ENCODE data around the gene MCM3. TPM values are rescaled to one million over a fixed set of nuclear protein-coding genes. Genes with fewer than 3 reads are reported as not detected.
A peak's percentile ranks its signal among the peaks of the same experiment; 100 is the strongest.

Gene MCM3
- total and polyA plus RNA-seq, 5 donors: 17.7 to 31.4 (median 23.1) TPM

DNA sequence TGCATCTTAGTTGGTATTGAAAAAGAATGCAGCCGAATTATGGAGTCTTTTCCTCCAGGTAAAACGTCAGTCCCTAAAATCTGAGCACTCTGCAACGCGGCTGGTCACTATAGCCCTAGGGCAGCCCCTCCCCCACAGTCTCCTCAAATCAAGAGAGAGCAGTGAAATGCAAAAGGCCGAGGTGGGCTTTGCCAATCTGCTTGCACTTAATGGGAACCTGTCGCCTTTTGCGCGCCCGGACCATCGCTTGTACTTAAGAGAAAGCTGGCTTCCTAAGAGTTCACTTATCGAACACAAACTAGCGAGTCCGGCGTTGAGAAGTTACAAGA lies 447 bp downstream of the MCM3 start:
- ATAC-seq (no peak), DNase-seq (peak; percentile 29 to 75 (median 67))
- peak overlapping the region; percentile 58 for H3K27ac ChIP-seq (ENCODE audit: low read length)
- intact Hi-C loops (cut with DNase I): loop anchor here in 1 of 4 donors (10.0 kb wide), 1 partner anchor 381 kb away; no protein-coding TSS in a partner anchor
- H3K27me3 ChIP-seq (ENCODE audit: control insufficient read depth, insufficient read depth): no peaks in the 10 kb centered on the region
- no peaks in the 10 kb centered on the region for H3K4me1 ChIP-seq (ENCODE audit: control insufficient read depth, insufficient read depth, low read length)
- peak overlapping the region; percentile 99 for H3K4me3 ChIP-seq (ENCODE audit: low read length)
- no peaks in the 10 kb centered on the region for H3K9me3 ChIP-seq (ENCODE audit: control insufficient read depth, low read length)
- WGBS: under 1% methylated on average over 14 of the region's 14 CpGs

DNA sequence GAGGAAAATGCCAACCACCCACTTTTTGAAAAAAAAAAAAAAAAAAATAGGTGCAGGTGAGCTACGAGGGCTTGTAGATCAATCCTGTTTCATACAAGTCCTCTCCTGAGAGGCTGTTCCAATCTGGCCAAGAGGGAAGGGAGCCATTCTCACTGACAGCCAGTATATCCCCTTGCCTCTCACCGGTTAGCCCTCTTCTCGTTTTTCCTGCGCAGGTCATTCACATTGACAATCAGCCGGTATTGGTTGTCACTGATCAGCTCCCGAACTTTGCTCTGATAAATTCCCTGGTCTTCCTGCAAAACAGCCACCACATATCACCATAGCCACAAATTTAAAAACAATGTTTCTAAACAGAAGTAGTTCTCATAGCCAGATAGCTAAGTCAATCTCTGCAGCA lies 1.4 kb downstream of the MCM3 start:
- ATAC-seq: no peak
- Histone ChIP-seq H3K27me3 (ENCODE audit: control insufficient read depth, insufficient read depth) (no peaks in the 10 kb centered on the region), H3K4me1 (ENCODE audit: control insufficient read depth, insufficient read depth, low read length) (no peaks in the 10 kb centered on the region), H3K4me3 (ENCODE audit: low read length) (no peak overlapping the region), H3K27ac (ENCODE audit: low read length) (no peak overlapping the region), H3K9me3 (ENCODE audit: control insufficient read depth, low read length) (no peaks in the 10 kb centered on the region)
- DNase-seq: no peak
- intact Hi-C loops (cut with DNase I): loop anchor here in 1 of 4 donors (10.0 kb wide), 1 partner anchor 382 kb away; no protein-coding TSS in a partner anchor
- WGBS: 56% methylated on average over 6 of the region's 6 CpGs

DNA sequence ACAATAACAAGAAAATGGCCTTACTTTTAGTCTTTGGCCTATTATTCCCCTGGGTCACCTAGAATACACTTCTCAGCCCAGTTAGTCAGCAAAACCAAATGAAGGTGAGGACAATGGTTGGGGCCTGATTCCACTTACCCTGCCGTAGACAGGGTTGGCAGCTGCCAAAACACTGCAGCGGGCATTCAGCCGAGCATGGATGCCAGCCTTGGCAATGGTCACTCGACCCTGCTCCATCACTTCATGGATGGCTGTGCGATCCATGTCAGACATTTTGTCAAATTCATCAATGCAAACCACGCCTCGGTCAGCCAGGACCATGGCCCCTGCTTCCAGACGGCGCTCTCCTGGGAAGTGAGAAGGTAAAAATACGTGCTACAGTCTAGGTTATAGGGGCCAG lies 8.4 kb downstream of the MCM3 start:
- Histone ChIP-seq H3K4me1 (ENCODE audit: control insufficient read depth, insufficient read depth, low read length) (no peaks in the 10 kb centered on the region), H3K27me3 (ENCODE audit: control insufficient read depth, insufficient read depth) (no peaks in the 10 kb centered on the region), H3K9me3 (ENCODE audit: control insufficient read depth, low read length) (no peaks in the 10 kb centered on the region), H3K4me3 (ENCODE audit: low read length) (no peak overlapping the region), H3K27ac (ENCODE audit: low read length) (no peak overlapping the region)
- DNase-seq (no peak), ATAC-seq (no peak)
- intact Hi-C loops (cut with DNase I): no loop called here
- WGBS: 95% methylated on average over 10 of the region's 10 CpGs

DNA sequence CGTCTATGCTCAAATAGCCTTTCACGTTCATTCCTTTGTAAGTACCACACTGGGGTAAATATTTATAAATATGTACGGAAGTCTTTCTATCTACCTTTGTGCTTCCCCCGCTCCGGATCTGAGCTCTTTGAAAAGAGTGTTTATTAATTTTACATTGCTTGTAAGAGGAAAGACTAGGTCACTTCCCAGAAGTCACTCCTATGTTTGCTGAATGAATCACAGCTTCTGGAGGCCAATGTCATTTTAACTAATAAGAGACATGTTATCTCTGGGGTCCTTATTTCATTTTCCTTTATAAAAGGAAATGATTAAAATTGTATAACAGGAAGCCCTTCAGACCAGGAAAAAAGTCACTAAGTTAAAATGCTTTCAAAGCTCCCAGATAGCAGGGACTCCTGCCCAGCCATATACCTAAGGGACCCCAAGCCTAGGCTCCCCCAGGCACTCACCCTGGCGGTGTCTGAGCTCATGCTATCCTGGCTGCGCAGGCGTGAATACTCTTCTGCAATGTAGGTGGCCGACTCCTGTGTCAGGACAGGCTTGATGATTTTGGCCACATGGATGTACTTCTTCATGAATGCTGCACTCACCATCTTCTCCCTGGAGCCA lies 12.6 kb downstream of the MCM3 start:
- WGBS: 75% methylated on average over 9 of the region's 9 CpGs
- intact Hi-C loops (cut with DNase I): no loop called here
- no peaks in the 10 kb centered on the region for H3K4me1 ChIP-seq (ENCODE audit: control insufficient read depth, insufficient read depth, low read length)
- no peaks in the 10 kb centered on the region for H3K27me3 ChIP-seq (ENCODE audit: control insufficient read depth, insufficient read depth)
- ATAC-seq (peak in 1 of 2 donors; percentile 62), DNase-seq (no peak)
- H3K4me3 ChIP-seq (ENCODE audit: low read length): no peak overlapping the region
- H3K9me3 ChIP-seq (ENCODE audit: control insufficient read depth, low read length): no peaks in the 10 kb centered on the region
- no peak overlapping the region for H3K27ac ChIP-seq (ENCODE audit: low read length)

DNA sequence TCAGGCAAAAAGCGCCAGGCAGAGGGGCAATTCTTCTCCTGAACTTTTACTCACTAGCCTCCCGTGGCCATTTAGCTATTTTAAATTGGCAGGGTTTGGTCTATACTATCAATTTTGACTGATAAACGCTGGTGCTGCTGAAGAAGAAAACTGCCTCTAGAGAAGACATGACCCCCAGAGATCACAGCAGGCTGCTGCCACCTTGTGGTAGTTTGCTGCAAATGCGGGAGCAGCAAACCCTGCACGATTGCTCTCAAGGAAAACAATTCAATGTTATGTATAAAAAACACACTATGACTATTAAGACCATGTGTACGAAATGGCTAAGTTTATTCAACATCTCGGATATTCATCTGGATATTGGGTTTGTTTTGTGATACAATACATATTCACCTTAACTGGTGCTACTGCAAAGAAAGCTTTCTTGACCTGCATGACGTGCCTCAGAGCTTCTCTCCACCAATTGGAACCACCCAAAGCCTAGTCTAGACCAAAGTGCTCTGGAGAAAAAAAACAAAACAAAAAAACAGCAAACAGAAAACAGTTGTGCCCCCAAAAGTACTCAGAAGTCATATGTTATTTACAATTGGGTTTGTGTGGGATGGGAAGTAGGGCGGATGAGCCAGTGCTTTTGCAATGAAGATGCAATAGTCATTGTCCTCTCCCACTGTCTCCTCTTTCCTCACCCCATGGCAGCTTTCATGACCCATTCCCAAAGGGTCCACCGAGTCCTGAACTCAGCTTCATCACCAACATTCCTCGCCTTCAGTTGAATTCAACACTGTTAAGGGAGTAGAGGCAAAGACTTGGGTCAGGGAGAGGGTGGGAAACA lies 20.6 kb downstream of the MCM3 start:
- Histone ChIP-seq H3K9me3 (ENCODE audit: control insufficient read depth, low read length) (no peaks in the 10 kb centered on the region), H3K4me1 (ENCODE audit: control insufficient read depth, insufficient read depth, low read length) (no peaks in the 10 kb centered on the region), H3K4me3 (ENCODE audit: low read length) (no peak overlapping the region), H3K27ac (ENCODE audit: low read length) (no peak overlapping the region), H3K27me3 (ENCODE audit: control insufficient read depth, insufficient read depth) (no peaks in the 10 kb centered on the region)
- peak; percentile 33 to 75 (median 72) for DNase-seq
- 47% methylated on average over 11 of the region's 11 CpGs for WGBS
- intact Hi-C loops (cut with DNase I): loop anchor here in 1 of 4 donors (10.0 kb wide), 1 partner anchor 159 kb away; no protein-coding TSS in a partner anchor
- ATAC-seq: peak; percentile 65 to 68

DNA sequence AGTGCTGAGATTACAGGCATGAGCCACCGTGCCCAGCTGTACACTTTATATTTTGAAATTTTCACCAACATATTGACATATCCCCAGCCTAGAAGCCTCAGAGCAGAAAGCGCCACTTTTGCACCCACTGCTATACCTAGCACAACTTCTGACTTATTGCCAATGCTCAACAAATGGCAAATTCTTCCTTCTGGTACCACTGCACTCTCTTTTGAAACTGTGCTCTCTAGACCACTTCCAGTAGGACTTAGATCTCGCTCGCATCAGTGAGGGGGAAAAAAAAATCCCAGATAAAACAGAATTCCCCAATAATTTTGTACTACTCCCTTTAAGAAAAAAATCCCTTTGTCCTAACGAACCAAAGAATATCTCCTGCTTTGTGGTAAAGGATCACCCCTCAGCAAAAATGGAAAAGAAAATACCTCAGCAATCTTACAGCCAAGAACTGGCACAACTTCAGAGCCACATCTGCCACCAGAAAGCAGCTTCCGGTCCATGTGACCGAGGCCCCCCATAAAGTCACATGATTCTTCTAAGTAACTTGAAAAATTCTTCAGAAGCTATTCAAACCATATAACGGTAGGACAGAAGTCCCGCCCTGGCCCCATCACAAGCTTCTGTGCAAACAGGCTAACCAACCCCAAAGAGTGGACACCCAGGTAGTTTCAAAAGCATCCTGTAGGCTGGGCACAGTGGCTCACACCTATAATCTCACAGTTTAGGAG lies 21.8 kb downstream of the MCM3 start:
- WGBS: 86% methylated on average over 9 of the region's 9 CpGs
- ATAC-seq (no peak), DNase-seq (no peak)
- Histone ChIP-seq H3K9me3 (ENCODE audit: control insufficient read depth, low read length) (no peaks in the 10 kb centered on the region), H3K4me1 (ENCODE audit: control insufficient read depth, insufficient read depth, low read length) (no peaks in the 10 kb centered on the region), H3K27ac (ENCODE audit: low read length) (no peak overlapping the region), H3K27me3 (ENCODE audit: control insufficient read depth, insufficient read depth) (no peaks in the 10 kb centered on the region), H3K4me3 (ENCODE audit: low read length) (no peak overlapping the region)
- intact Hi-C loops (cut with DNase I): loop anchor here in 1 of 4 donors (10.0 kb wide), 1 partner anchor 158 kb away; no protein-coding TSS in a partner anchor

DNA sequence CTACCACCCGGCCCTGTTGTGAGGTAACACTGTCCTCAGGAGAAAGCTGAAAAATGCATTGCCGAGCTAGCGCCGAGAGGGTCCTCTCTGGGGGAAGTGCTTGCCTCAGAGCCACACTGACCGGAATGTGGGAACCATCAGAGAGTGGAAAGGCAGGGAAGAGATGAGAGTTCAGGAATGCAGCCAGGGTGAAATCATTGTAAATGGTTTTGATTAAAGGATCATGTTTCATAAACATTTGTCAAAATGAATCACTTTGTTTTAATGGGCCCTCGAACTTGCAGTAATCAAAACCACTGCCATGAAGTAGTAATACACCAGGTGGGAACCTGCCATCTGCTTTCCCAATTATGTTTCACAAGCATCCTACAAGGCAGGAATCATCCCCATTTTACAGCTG lies 23.3 kb downstream of the MCM3 start:
- intact Hi-C loops (cut with DNase I): loop anchor here in 1 of 4 donors (10.0 kb wide), 1 partner anchor 156 kb away; no protein-coding TSS in a partner anchor
- 73% methylated on average over 6 of the region's 6 CpGs for WGBS
- ATAC-seq (no peak), DNase-seq (no peak)
- H3K27me3 ChIP-seq (ENCODE audit: control insufficient read depth, insufficient read depth): no peaks in the 10 kb centered on the region
- no peaks in the 10 kb centered on the region for H3K4me1 ChIP-seq (ENCODE audit: control insufficient read depth, insufficient read depth, low read length)
- H3K27ac ChIP-seq (ENCODE audit: low read length): no peak overlapping the region
- H3K4me3 ChIP-seq (ENCODE audit: low read length): no peak overlapping the region
- H3K9me3 ChIP-seq (ENCODE audit: control insufficient read depth, low read length): no peaks in the 10 kb centered on the region

DNA sequence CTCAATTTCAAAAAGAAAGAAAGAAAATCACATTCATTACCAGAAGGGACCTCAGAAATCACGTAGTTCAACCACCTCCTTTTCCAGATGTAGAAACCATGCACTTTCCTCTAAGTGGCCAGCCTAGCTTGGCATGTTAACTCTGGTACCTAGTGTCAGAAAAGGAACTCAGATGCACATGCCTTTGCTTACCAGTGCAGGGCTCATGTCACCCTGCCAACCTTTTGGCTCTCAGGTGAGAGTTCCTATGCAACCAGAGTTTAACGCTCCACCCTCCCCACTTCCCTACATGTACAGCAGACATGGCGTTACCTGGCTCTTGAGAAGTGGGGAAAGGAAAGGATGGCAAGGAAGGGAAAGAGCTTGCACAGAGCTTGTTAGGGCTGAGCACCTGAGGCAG lies 23.9 kb downstream of the MCM3 start:
- H3K4me1 ChIP-seq (ENCODE audit: control insufficient read depth, insufficient read depth, low read length): no peaks in the 10 kb centered on the region
- WGBS: 90% methylated on average over 3 of the region's 3 CpGs
- H3K27me3 ChIP-seq (ENCODE audit: control insufficient read depth, insufficient read depth): no peaks in the 10 kb centered on the region
- intact Hi-C loops (cut with DNase I): loop anchor here in 1 of 4 donors (10.0 kb wide), 1 partner anchor 156 kb away; no protein-coding TSS in a partner anchor
- ATAC-seq: no peak
- H3K9me3 ChIP-seq (ENCODE audit: control insufficient read depth, low read length): no peaks in the 10 kb centered on the region
- H3K27ac ChIP-seq (ENCODE audit: low read length): no peak overlapping the region
- no peak overlapping the region for H3K4me3 ChIP-seq (ENCODE audit: low read length)
- no peak for DNase-seq

DNA sequence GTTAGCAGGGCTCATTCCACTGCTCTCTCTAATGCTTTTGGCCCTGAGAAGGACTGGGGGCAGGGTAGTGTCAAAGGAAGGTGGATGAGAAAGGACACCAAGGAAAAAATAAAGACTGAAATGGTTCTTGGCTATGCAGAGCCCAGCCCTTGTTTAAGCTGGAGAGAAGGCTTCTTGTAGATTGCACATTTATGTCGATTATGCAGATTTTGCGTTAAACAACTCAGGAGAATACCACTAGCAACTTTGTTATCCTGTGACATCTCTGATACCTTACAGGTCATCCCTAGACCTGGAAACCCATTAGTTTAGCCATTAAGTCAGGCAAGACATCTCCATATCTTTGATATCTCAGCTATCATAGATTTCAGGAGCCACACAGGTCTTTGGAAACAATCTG lies 29.1 kb downstream of the MCM3 start:
- ATAC-seq: no peak
- Histone ChIP-seq H3K27me3 (ENCODE audit: control insufficient read depth, insufficient read depth) (peaks cover 3% of the 10 kb centered on the region), H3K9me3 (ENCODE audit: control insufficient read depth, low read length) (no peaks in the 10 kb centered on the region), H3K27ac (ENCODE audit: low read length) (no peak overlapping the region), H3K4me3 (ENCODE audit: low read length) (no peak overlapping the region), H3K4me1 (ENCODE audit: control insufficient read depth, insufficient read depth, low read length) (no peaks in the 10 kb centered on the region)
- no peak for DNase-seq
- intact Hi-C loops (cut with DNase I): no loop called here
- WGBS: 93% methylated on average over 2 of the region's 2 CpGs

DNA sequence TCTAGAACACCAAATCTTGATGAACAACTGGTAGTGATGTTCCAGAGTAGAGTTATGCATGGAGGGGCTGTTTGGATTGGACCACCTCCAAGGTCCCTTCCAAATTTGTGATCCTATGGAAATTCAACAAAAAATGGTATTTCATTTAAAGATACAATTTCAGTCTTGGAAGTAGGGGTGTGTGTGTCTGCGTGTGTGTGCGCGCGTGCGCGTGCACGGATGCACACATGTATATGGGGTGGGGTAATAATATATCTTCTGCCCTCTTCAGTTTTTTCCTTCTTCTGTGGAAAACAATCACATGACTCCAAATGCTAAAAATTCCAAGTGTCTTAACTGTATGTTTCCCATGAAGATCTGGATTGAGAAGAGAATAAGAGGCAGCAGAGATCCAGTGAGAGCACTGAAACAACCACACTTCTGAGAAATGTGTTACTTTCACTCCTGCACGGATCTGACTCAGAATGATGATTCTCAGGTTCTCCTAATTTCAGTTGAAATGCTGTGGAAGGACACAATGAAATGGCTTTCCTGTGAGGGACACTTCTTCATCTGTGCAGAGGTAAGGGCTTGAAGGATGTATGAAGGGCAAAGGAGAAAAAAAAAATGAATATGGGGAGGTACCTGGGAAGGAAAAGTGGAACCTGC lies 29.7 kb downstream of the MCM3 start:
- intact Hi-C loops (cut with DNase I): no loop called here
- H3K27ac ChIP-seq (ENCODE audit: low read length): no peak overlapping the region
- H3K4me3 ChIP-seq (ENCODE audit: low read length): no peak overlapping the region
- ATAC-seq (no peak), DNase-seq (no peak)
- H3K9me3 ChIP-seq (ENCODE audit: control insufficient read depth, low read length): no peaks in the 10 kb centered on the region
- WGBS: 95% methylated on average over 8 of the region's 8 CpGs
- peaks cover 3% of the 10 kb centered on the region for H3K27me3 ChIP-seq (ENCODE audit: control insufficient read depth, insufficient read depth)
- no peaks in the 10 kb centered on the region for H3K4me1 ChIP-seq (ENCODE audit: control insufficient read depth, insufficient read depth, low read length)
